Astrocyte of the hippocampus (primary cell): ENCODE measurements around the gene MYO9A.

Experiments
- DNase-seq: peaks from one replicate; pipeline ENCODE4 v3.0.0; 2011; ENCODE audit warnings: low read depth, low spot score

MYO9A gene

GRCh38 chr15:71782422-71783165 is 335.4 kb downstream of the MYO9A start:
- DNase-seq = no peak

DNA sequence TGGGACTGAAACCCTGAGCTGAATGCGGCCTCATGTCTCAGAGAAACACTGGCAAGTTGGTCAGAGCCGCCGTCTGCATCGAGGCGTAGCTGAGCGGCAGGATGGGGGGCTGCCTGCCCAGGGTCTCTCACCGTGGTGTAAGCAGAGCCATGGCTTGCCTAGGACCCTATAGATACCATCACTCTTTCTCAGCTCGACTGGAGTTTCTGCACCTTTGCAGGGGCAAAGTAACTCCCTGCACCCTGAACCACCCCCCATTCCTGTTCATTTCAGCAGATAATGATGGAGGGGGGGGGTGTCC is 336.0 kb downstream of the MYO9A start:
- no peak for DNase-seq

DNA sequence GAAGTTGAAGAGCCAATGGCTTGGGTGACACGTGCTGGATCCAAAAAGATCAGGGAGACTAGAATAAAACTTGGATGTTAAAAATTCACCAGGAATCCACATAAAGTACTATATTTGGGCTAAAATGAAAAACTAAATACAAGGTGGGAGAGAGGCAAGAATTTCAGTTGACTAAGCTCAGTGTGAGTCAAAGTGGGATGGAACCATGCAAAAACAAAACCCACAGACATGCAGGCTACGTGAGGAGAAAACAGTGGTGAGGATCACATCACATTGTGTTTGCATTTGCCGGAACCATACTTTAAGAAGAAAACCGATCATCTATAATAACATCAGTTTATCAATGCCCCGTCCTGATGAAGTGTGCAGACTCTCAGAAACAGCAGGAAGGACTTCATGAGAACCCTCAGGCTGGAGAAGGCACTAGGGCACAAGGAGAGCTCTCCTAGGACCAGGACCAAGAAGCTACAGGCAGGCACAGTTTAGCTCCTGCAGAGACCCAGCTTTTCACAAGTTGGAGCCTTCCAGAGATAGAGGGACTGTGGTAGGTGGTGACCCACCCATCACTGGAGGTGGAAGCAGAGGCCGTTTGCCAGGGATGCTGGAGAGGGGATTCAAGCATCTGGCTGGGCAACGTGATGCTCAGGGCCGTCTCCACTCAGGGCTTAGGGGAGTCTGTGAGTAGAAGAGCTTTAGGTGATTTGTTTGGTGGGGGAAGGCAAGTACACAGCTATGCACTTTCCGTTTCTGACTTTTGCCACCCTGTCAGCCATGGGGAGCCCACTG is 336.6 kb downstream of the MYO9A start:
- DNase-seq = peak; percentile 58

DNA sequence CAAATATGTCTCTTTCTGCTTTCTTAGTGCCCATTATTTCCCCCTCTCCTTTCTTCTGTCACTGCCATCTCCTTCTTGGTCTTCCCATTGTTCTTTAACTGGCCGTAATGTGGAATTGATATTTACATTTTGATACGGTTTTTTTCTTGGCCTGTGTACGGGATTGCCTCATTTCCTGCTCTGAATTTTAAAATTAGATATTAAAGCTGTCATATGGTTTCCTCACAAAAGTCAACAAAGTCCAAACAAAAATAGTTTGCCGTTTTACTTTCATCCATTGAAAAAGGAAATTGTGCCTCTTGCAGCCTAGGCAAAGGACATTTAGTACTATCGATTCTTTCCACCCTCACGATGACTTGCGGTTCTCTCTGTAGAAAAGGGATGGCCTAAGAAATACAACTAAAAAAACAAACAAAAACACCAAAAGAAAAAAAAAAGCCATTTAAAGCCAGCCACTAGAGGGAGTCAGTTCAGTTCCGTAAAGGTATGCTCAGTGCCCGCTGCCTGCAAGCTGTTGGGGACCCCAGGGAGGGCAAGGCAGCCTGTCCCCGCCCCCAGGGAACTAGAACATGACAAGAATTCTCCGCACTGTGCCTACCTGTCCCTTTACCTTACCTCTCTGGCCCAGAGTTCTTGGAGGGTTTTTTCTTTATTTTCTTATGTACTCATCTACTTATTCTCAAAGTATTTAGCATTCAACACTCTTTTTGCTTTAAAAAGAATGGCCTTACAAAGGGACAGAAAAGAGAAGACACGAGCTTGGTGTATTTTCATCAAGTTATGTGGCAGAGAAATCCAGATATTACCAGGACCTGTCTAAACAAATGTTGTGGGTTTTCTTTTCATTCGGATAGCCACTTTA is 337.6 kb downstream of the MYO9A start:
- peak; percentile 71 for DNase-seq

GRCh38 chr15:71779073-71779797 is 338.7 kb downstream of the MYO9A start:
- DNase-seq = no peak

DNA sequence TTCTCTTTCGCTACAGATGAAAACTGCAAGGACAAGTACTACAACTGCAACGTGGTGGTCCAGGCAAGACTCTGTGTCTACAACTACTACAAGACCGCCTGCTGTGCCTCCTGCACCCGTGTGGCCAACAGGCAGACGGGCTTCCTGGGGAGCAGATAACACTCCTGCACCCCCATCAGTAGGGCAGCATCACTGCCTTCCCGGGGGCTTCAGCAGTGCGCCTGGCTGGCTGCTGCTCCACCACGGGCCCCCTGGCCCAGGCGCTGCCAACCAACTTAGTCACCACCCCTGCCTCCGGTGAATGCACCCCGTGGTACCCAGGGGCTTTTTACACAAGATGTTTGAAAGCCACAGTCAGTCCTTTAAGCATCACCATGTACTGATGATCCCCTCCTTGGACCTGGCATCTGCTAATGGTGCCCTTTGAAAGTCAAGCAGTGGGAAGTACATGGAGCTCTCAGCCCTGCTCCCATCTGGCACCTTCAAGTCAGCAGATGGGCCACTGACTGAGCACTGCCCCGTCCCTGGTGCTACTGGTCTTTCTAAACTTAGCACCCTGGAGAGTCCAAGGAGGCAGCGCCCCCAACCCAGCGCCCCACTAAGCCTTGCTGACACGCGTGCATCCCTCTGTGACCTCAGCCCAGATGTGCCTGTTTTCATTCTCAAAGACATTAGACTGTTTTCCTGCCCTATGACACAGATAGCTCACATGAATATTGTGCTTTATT is 340.6 kb downstream of the MYO9A start:
- no peak for DNase-seq

- DNase-seq = no peak
These were observed 341.6 kb downstream of the MYO9A start for GRCh38 chr15:71776304-71776703.

- DNase-seq = no peak
These were observed 342.1 kb downstream of the MYO9A start for GRCh38 chr15:71775856-71776255.

DNA sequence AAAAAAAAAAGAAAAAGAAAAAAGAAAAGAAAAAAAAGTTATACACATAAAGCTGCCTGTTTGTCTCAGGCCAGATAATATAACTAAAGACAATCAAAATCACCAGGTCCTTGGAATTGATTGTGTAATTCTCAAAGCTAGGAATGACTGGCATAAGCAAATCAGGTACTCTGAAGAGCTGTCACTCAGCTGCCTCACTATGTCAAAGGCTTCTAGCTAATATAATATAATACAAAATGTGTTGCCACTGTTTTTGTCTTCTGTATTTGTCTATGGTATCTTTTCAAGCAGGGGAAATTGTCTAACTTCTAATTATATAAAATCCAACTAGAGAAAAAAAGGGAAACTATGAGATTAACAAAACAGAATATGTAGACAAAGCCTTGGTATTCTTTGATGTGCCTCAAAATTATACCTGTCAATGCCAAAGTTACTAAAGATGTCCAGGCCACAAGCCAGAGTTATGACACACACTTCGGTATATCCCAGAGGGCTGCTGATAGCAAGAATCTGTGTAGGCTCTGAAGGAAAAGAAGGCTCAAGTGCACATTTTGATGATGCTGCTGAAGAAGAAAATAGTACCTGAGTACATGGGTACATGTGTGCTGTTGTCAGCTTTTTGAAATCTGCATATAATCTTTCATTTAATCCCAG is 344.6 kb downstream of the MYO9A start:
- DNase-seq = no peak
